KMS-11 (cell line): Measurements from ENCODE around the gene S100PBP.

Experiments used
- H2AFZ ChIP-seq: fragments of 200-600 bp; sonication (generic); 2 replicates; pipeline ENCODE4 v1.6.1; 2016; ENCODE audit warnings: antibody characterized with exemption, mixed run types, low read depth
- H3K27ac ChIP-seq: fragments of 200-600 bp; sonication (generic); 2 replicates; pipeline ENCODE4 v1.6.1; 2016; ENCODE audit warnings: mild to moderate bottlenecking, mixed run types
- H3K27me3 ChIP-seq: fragments of 200-600 bp; sonication (generic); 2 replicates; pipeline ENCODE4 v1.6.1; 2017; ENCODE audit warnings: mild to moderate bottlenecking, low read depth, mixed run types, moderate library complexity; ENCODE audit not compliant: insufficient read depth
- H3K36me3 ChIP-seq: fragments of 200-600 bp; sonication (generic); 2 replicates; pipeline ENCODE4 v1.6.1; 2017; ENCODE audit warnings: mild to moderate bottlenecking, mixed run types; ENCODE audit not compliant: insufficient read depth
- H3K4me1 ChIP-seq: fragments of 200-600 bp; sonication (generic); 2 replicates; pipeline ENCODE4 v1.6.1; 2016; ENCODE audit warnings: mild to moderate bottlenecking, low read depth, mixed run types; ENCODE audit not compliant: poor library complexity, severe bottlenecking
- H3K4me2 ChIP-seq: fragments of 200-600 bp; sonication (generic); 2 replicates; pipeline ENCODE4 v1.7.0; 2016; ENCODE audit warnings: mild to moderate bottlenecking, mixed run types
- H3K4me3 ChIP-seq: fragments of 200-600 bp; sonication (generic); IDR thresholded peaks from 2 replicates; pipeline ENCODE4 v1.6.1; 2017; ENCODE audit warnings: low read depth, low read length, mixed read lengths; ENCODE audit not compliant: insufficient read depth
- H3K79me2 ChIP-seq: fragments of 200-600 bp; sonication (generic); 2 replicates; pipeline ENCODE4 v1.6.1; 2016; ENCODE audit warnings: low read depth, mixed run types; ENCODE audit not compliant: insufficient read depth
- H3K9ac ChIP-seq: fragments of 200-600 bp; sonication (generic); 2 replicates; pipeline ENCODE4 v1.6.1; 2016; ENCODE audit warnings: mild to moderate bottlenecking, mixed run types
- H4K20me1 ChIP-seq: fragments of 200-600 bp; sonication (generic); 2 replicates; pipeline ENCODE4 v1.6.1; 2016; ENCODE audit warnings: mild to moderate bottlenecking, mixed run types; ENCODE audit not compliant: insufficient read depth
- CTCF ChIP-seq: fragments of 200-600 bp; sonication (generic); conservative IDR thresholded peaks from 2 replicates; pipeline ENCODE4 v1.6.1; 2017; ENCODE audit warnings: low read depth, mild to moderate bottlenecking, antibody characterized with exemption, low read length, moderate library complexity, mixed read lengths

S100PBP gene

DNA sequence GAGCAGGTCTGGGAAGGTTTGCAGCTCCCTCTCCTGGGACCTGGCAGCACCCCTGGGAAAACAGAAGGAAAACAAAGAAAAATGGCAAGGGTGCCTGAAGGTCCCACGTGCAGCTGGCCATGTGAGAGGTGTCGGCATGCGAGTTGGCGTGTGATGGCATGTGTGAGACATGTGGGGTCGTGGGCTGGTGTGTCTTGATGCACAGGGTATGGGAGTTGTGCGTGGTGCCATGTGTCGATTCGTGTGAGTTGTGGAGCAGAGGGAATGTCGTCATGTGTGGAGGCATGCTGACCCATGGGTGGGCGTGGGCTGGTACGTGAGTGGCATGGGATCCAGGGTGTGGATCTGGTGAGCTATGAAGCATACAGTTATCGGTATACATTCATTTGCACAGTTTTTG is 70.2 kb downstream of the S100PBP start:
- no peak for TF ChIP-seq CTCF
- Histone ChIP-seq H3K4me3 (no peak overlapping the region), H3K27me3 (peaks cover 19% of the 10 kb centered on the region; the same call in 1 of the 2 replicates), H3K27ac (no peak overlapping the region), H4K20me1 (no peaks in the 10 kb centered on the region), H3K4me2 (no peak overlapping the region), H3K36me3 (no peaks in the 10 kb centered on the region), H2AFZ (no peak overlapping the region), H3K4me1 (no peaks in the 10 kb centered on the region), H3K79me2 (no peaks in the 10 kb centered on the region), H3K9ac (no peak overlapping the region)

GRCh38 chr1:32888134-32888533 is 70.7 kb downstream of the S100PBP start:
- Histone ChIP-seq H3K4me2 (no peak overlapping the region), H3K4me3 (no peak overlapping the region), H3K9ac (no peak overlapping the region), H4K20me1 (no peaks in the 10 kb centered on the region), H3K4me1 (no peaks in the 10 kb centered on the region), H3K27ac (no peak overlapping the region), H3K36me3 (no peaks in the 10 kb centered on the region), H3K27me3 (peaks cover 19% of the 10 kb centered on the region; the same call in 1 of the 2 replicates), H2AFZ (no peak overlapping the region), H3K79me2 (no peaks in the 10 kb centered on the region)
- TF ChIP-seq CTCF = no peak

DNA sequence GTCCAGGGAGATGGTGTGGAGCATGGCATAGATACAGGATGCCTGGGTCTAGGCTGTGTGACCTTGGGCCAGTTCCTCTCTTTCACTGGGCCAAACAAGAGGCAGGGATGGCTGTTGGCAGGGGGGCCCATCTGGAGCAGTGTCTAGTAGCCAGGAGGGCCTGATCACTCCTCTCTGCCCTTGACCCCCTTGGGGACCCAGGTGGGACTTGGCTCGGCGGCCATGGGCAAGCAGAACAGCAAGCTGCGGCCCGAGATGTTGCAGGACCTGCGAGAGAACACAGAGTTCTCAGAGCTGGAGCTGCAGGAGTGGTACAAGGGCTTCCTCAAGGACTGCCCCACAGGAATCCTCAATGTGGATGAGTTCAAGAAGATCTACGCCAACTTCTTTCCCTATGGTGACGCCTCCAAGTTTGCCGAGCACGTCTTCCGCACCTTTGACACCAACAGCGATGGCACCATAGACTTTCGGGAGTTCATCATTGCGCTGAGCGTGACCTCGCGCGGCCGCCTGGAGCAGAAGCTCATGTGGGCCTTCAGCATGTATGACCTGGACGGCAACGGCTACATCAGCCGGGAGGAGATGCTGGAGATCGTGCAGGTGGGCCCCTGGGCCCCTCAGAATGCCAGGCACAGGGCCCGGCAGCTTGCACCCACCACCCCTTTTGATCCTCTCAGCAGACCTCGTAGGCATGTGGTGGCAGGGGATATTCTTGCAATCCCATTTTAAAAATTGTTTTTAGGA is 71.4 kb downstream of the S100PBP start:
- no peaks in the 10 kb centered on the region for H3K36me3 ChIP-seq
- H3K27ac ChIP-seq = no peak overlapping the region
- H4K20me1 ChIP-seq = no peaks in the 10 kb centered on the region
- H3K4me1 ChIP-seq = no peaks in the 10 kb centered on the region
- no peak overlapping the region for H3K4me3 ChIP-seq
- no peaks in the 10 kb centered on the region for H3K79me2 ChIP-seq
- H3K9ac ChIP-seq = no peak overlapping the region
- H3K27me3 ChIP-seq = peaks cover 16% of the 10 kb centered on the region; the same call in 1 of the 2 replicates
- H2AFZ ChIP-seq = no peak overlapping the region
- no peak for TF ChIP-seq CTCF
- no peak overlapping the region for H3K4me2 ChIP-seq

DNA sequence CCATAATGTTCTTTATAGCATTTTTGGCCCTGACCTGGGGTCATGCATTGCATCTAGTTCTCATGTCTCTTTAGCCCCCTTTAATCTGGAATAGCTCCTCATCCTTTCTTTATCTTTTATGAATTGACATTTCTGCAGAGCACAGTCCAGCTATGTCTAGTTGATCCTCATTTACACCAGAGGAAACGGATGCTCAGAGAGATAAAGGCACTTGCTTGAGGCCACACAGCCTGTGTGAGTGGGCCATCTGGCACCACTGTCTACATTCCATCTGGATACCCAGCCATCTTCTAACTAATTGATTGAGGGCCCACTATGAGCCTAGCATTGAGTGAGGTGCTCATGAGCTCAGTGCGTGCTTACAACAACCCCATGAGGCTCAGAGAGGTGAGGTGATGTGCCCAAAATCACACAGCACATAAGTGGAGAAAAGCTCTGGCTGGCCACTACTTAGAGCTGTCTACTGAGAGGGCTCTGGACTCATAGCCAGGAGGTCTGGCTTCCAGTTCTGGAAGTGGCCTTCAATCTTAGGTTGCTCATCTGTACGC is 72.4 kb downstream of the S100PBP start:
- TF ChIP-seq CTCF = no peak
- Histone ChIP-seq H3K79me2 (no peaks in the 10 kb centered on the region), H2AFZ (no peak overlapping the region), H3K4me1 (no peaks in the 10 kb centered on the region), H3K27ac (no peak overlapping the region), H3K9ac (no peak overlapping the region), H3K4me2 (no peak overlapping the region), H4K20me1 (no peaks in the 10 kb centered on the region), H3K36me3 (no peaks in the 10 kb centered on the region), H3K4me3 (no peak overlapping the region), H3K27me3 (peaks cover 16% of the 10 kb centered on the region; the same call in 1 of the 2 replicates)
